Thymus (tissue), 11 donors: ENCODE results near the gene APPL2. TPM values are rescaled to one million over a fixed set of nuclear protein-coding genes. Genes with fewer than 3 reads are reported as not detected.

Source experiments
- DNase-seq, 9 donors: peaks; one replicate each; pipeline ENCODE4 v3.0.0-alpha.2; 2013; ENCODE audit warnings: low spot score in 9 of 9, low read depth in 6 of 9, missing footprints in 1 of 9
- H3K27ac ChIP-seq, 2 donors: one replicate each; pipeline ENCODE4 v1.5.1; 2013; ENCODE audit warnings: control low read depth in 1 of 2, low read depth in 1 of 2, low read length in 1 of 2, mild to moderate bottlenecking in 1 of 2, moderate library complexity in 1 of 2
- H3K27me3 ChIP-seq, 2 donors: one replicate each; pipeline ENCODE4 v1.5.1; 2013; ENCODE audit warnings: low read length in 1 of 2; ENCODE audit not compliant: control insufficient read depth in 2 of 2, insufficient read depth in 1 of 2
- H3K36me3 ChIP-seq, 2 donors: one replicate each; pipeline ENCODE4 v1.5.1; 2013; ENCODE audit warnings: low read length in 1 of 2, mild to moderate bottlenecking in 1 of 2, moderate library complexity in 1 of 2; ENCODE audit not compliant: control insufficient read depth in 2 of 2, insufficient read depth in 2 of 2
- H3K4me1 ChIP-seq, 2 donors: one replicate each; pipeline ENCODE4 v1.5.1; 2013; ENCODE audit warnings: low read length in 2 of 2; ENCODE audit not compliant: control insufficient read depth in 2 of 2, insufficient read depth in 2 of 2
- H3K4me3 ChIP-seq, 2 donors: one replicate each; pipeline ENCODE4 v1.5.1; 2013; ENCODE audit warnings: low read length in 2 of 2, control low read depth in 1 of 2, mild to moderate bottlenecking in 1 of 2
- H3K9me3 ChIP-seq, 2 donors: one replicate each; pipeline ENCODE4 v1.5.1; 2013; ENCODE audit warnings: low read length in 1 of 2, mild to moderate bottlenecking in 1 of 2; ENCODE audit not compliant: control insufficient read depth in 2 of 2, insufficient read depth in 1 of 2
- WGBS: extraction: QIAGEN DNeasy Blood & Tissue Kit; methylation state at CpG from one replicate; pipeline ENCODE4 v1.1.7; 2013; 5-methylcytosine and 5-hydroxymethylcytosine counted together
- polyA plus RNA-seq: library from polyadenylated mRNA; stranded (reverse); fragments of 200-250 nt; gene quantifications from one replicate; pipeline ENCODE4 v1.2.3, GENCODE V29; 2013
- total RNA-seq: library from RNA; stranded (reverse); fragments of 120-200 nt; gene quantifications from one replicate; pipeline ENCODE4 v1.2.4, GENCODE V29; 2013
- donor health status: healthy.

The APPL2 gene
- total and polyA plus RNA-seq, 2 donors: 20.9 to 32.0 TPM

DNA sequence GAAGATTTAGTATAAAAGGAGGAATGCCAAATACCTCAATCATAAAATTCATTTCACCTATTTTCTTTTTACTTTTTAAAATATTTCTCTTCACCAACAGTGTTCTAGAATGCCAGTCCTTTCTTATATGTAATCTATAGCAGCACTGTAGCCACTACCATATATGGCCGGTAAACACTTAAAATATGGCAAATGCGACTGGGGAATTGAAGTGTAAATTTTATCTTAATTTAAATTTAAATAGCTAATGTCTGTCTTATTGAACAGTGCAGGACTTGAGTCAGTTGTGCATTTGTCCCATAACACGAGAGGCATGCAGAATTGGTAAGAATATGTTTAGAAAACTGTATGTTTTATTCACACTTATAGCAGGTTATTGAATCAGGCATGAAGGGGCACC, 78.4 kb downstream of the APPL2 start:
- no peak for DNase-seq
- Histone ChIP-seq H3K27ac (no peak overlapping the region), H3K4me3 (no peak overlapping the region), H3K4me1 (no peaks in the 10 kb centered on the region), H3K36me3 (peaks cover 9 to 47% of the 10 kb centered on the region in 2 donors), H3K27me3 (no peaks in the 10 kb centered on the region), H3K9me3 (no peaks in the 10 kb centered on the region)
- 98% methylated on average over 3 of the region's 3 CpGs for WGBS

DNA sequence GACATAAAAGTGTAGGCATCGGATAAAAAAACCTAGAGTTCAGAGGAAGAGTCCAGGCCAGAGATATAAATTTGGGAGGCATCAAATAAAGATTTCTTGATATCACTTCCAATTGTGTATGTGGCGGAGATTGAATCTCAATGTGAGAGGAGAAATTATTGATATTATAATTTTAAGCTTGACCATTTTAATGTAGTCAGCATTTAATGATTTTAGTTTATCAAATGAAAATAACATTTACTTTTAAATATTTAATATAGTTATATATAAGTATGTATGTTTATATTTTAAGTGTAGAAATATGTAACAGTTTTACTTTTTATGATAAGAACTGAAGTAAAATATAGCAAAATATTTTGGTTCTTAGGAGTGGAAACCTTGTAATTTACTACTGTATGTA, 79.7 kb downstream of the APPL2 start:
- Histone ChIP-seq H3K9me3 (no peaks in the 10 kb centered on the region), H3K4me3 (no peak overlapping the region), H3K27ac (no peak overlapping the region), H3K4me1 (no peaks in the 10 kb centered on the region), H3K36me3 (peaks cover 9 to 50% of the 10 kb centered on the region in 2 donors), H3K27me3 (no peaks in the 10 kb centered on the region)
- no peak for DNase-seq
- WGBS: 97% methylated on average over 2 of the region's 2 CpGs

DNA sequence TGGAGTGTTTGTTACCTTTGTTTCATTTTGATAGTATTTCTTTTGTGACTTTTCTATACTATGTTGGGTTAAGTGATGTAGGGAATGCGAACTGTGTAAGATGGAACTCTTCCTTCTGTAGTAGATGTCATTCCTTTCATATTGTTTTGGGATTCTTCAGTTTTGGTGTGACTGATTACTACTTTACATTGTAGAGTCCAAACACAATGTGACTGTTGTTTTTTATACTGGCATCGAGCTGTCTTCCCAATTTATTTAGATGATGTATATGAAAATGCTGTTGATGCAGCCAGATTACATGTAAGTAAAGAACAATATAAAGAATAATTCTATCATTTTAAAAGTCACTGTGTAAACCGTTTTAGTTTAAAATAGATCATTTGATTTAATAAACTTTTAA, 93.7 kb downstream of the APPL2 start:
- H3K9me3 ChIP-seq: no peaks in the 10 kb centered on the region
- DNase-seq: no peak
- no peak overlapping the region for H3K27ac ChIP-seq
- no peaks in the 10 kb centered on the region for H3K27me3 ChIP-seq
- H3K36me3 ChIP-seq: peaks cover 11 to 30% of the 10 kb centered on the region in 2 donors
- H3K4me1 ChIP-seq: no peaks in the 10 kb centered on the region
- WGBS: over 99% methylated on average over 3 of the region's 3 CpGs
- H3K4me3 ChIP-seq: no peak overlapping the region

DNA sequence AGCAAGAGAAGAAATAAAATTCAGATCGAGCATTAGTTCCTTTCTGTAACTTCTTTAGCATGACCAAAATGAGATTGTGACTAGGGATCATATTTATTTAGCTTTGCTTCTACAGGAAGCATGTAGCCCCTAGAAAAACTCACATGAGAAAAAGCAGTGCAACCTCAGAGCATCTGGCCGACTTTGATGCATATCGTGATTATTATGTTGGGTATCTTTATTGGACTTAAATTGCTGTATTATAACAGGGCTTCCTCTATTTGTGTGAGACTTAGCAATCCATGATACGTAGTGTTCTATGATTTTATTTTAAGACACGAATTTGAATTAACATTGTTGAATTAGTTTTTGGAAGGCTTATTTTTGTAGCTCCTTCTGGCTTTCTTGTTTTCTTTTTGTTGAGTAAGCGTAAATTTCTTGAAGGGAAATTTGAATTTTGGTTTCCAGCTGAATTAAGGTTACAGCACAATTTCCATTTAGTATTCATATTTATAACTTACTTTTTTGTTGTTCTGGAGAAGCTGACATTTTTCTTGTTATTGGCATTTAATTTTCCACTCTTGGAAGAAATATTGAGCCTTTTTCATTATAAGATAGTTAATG, 94.6 kb downstream of the APPL2 start:
- 97% methylated on average over 6 of the region's 6 CpGs for WGBS
- Histone ChIP-seq H3K36me3 (peaks cover 8 to 30% of the 10 kb centered on the region in 2 donors), H3K27ac (no peak overlapping the region), H3K9me3 (no peaks in the 10 kb centered on the region), H3K4me3 (no peak overlapping the region), H3K27me3 (no peaks in the 10 kb centered on the region), H3K4me1 (no peaks in the 10 kb centered on the region)
- no peak for DNase-seq

DNA sequence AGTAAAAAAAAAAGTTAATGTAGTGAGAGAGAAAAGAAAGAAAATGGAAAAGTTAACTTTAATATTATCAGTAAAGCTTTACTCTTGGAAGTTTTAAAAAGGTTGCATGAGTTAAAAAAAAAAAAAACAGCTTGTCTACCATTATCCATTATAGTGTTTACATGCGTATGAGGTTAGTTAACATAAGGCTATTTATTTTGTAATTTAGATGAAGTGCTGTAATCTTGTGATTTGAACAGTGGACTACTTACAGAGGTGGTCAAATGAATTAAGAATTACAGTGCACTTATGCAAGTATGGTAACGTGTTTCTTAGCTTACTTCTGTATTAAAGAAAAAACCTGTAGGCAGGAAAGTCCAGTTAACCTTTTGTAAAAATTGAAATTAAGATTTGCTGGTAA, 97.7 kb downstream of the APPL2 start:
- WGBS: 99% methylated on average over 2 of the region's 2 CpGs
- H3K36me3 ChIP-seq: peaks cover 7 to 37% of the 10 kb centered on the region in 2 donors

More for the DNA sequence above, 97.7 kb downstream of the APPL2 start:
- Histone ChIP-seq H3K9me3 (no peaks in the 10 kb centered on the region), H3K4me1 (no peaks in the 10 kb centered on the region), H3K27ac (no peak overlapping the region), H3K27me3 (no peaks in the 10 kb centered on the region), H3K4me3 (no peak overlapping the region)
- DNase-seq: no peak

Other genes with a start within 250 kb of the APPL2 start
- 29.6 TPM for gene NOPCHAP1, start 249.9 kb downstream of the APPL2 start, total RNA-seq
- 15.5 TPM for gene NOPCHAP1, start 249.9 kb downstream of the APPL2 start, polyA plus RNA-seq
- gene ALDH1L2, start 151.7 kb downstream of the APPL2 start, total RNA-seq: 0.24 TPM
- gene ALDH1L2, start 151.7 kb downstream of the APPL2 start, polyA plus RNA-seq: 0.55 TPM
- gene WASHC4, start 128.4 kb downstream of the APPL2 start, total RNA-seq: 34.9 TPM
- gene WASHC4, start 128.4 kb downstream of the APPL2 start, polyA plus RNA-seq: 28.4 TPM
- 42.6 TPM for gene C12orf75, start 94.5 kb upstream of the APPL2 start, total RNA-seq
- gene C12orf75, start 94.5 kb upstream of the APPL2 start, polyA plus RNA-seq: 30.0 TPM